ENCODE data around the gene BEX4.
"Not testable (repeated sequence)": the region's sequence is repeated elsewhere in the genome, so short reads cannot be mapped to it uniquely, and the experiment has no call there.

Gene BEX4

GRCh38 chrX:103187953-103188475, 26.9 kb upstream of the BEX4 start:
- no peak for DNase-seq (ENCODE audit: low read depth)
- TF ChIP-seq CTCF (IDR thresholded peaks at IDR 0.05; ENCODE audit: insufficient read depth, low read depth, low read length, missing control alignments) = no peak
- H3K4me3 ChIP-seq (ENCODE audit: low read length) = no peak overlapping the region

- DNase-seq (ENCODE audit: low read depth) = peak; percentile 26
- TF ChIP-seq CTCF (IDR thresholded peaks at IDR 0.05; ENCODE audit: insufficient read depth, low read depth, low read length, missing control alignments) = no peak
Observed at GRCh38 chrX:103197721-103198306, 17.1 kb upstream of the BEX4 start.

GRCh38 chrX:103198668-103199067, 16.2 kb upstream of the BEX4 start:
- DNase-seq (ENCODE audit: low read depth); H3K4me3 ChIP-seq (ENCODE audit: low read length): not testable (repeated sequence)

More at GRCh38 chrX:103197721-103198306, 17.1 kb upstream of the BEX4 start:
- no peak overlapping the region for H3K4me3 ChIP-seq (ENCODE audit: low read length)

- no peak for DNase-seq (ENCODE audit: low read depth)
- no peak overlapping the region for H3K4me3 ChIP-seq (ENCODE audit: low read length)
- no peak for TF ChIP-seq CTCF (IDR thresholded peaks at IDR 0.05; ENCODE audit: insufficient read depth, low read depth, low read length, missing control alignments)
Observed at GRCh38 chrX:103201041-103201440, 13.9 kb upstream of the BEX4 start.

- no peak for TF ChIP-seq CTCF (IDR thresholded peaks at IDR 0.05; ENCODE audit: insufficient read depth, low read depth, low read length, missing control alignments)
- DNase-seq (ENCODE audit: low read depth) = peak; percentile 54
Observed at GRCh38 chrX:103210056-103210455, 4.9 kb upstream of the BEX4 start.

GRCh38 chrX:103211012-103211715, 3.7 kb upstream of the BEX4 start:
- TF ChIP-seq CTCF (IDR thresholded peaks at IDR 0.05; ENCODE audit: insufficient read depth, low read depth, low read length, missing control alignments) = peak; percentile 49
- DNase-seq (ENCODE audit: low read depth) = peak; percentile 53
- no peak overlapping the region for H3K4me3 ChIP-seq (ENCODE audit: low read length)

More at GRCh38 chrX:103210056-103210455, 4.9 kb upstream of the BEX4 start:
- H3K4me3 ChIP-seq (ENCODE audit: low read length) = no peak overlapping the region

- no peak for DNase-seq (ENCODE audit: low read depth)
- TF ChIP-seq CTCF (IDR thresholded peaks at IDR 0.05; ENCODE audit: insufficient read depth, low read depth, low read length, missing control alignments) = no peak
- no peak overlapping the region for H3K4me3 ChIP-seq (ENCODE audit: low read length)
Observed at GRCh38 chrX:103212749-103213457, 2.0 kb upstream of the BEX4 start.
